Fibroblast of skin of back (primary cell): ENCODE data around the gene ATP6V1C2. TPM values are rescaled to one million over a fixed set of nuclear protein-coding genes. Genes with fewer than 3 reads are reported as not detected.

Source experiments
- DNase-seq: peaks from one replicate; pipeline ENCODE4 v3.0.0-alpha.2; 2013
- polyA plus RNA-seq, 2 experiments: library from polyadenylated mRNA; unstranded; fragments of 120-200 nt; gene quantifications; one replicate each; pipeline ENCODE4 v1.2.1, GENCODE V29; 2013; ENCODE audit not compliant: insufficient read length in 2 of 2

ATP6V1C2 gene, protein sequence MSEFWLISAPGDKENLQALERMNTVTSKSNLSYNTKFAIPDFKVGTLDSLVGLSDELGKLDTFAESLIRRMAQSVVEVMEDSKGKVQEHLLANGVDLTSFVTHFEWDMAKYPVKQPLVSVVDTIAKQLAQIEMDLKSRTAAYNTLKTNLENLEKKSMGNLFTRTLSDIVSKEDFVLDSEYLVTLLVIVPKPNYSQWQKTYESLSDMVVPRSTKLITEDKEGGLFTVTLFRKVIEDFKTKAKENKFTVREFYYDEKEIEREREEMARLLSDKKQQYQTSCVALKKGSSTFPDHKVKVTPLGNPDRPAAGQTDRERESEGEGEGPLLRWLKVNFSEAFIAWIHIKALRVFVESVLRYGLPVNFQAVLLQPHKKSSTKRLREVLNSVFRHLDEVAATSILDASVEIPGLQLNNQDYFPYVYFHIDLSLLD
- 0.98 TPM for polyA plus RNA-seq (2013, experiment 1 of 2; ENCODE audit: insufficient read length)
- polyA plus RNA-seq (2013, experiment 2 of 2; ENCODE audit: insufficient read length): 0.72 TPM

DNA sequence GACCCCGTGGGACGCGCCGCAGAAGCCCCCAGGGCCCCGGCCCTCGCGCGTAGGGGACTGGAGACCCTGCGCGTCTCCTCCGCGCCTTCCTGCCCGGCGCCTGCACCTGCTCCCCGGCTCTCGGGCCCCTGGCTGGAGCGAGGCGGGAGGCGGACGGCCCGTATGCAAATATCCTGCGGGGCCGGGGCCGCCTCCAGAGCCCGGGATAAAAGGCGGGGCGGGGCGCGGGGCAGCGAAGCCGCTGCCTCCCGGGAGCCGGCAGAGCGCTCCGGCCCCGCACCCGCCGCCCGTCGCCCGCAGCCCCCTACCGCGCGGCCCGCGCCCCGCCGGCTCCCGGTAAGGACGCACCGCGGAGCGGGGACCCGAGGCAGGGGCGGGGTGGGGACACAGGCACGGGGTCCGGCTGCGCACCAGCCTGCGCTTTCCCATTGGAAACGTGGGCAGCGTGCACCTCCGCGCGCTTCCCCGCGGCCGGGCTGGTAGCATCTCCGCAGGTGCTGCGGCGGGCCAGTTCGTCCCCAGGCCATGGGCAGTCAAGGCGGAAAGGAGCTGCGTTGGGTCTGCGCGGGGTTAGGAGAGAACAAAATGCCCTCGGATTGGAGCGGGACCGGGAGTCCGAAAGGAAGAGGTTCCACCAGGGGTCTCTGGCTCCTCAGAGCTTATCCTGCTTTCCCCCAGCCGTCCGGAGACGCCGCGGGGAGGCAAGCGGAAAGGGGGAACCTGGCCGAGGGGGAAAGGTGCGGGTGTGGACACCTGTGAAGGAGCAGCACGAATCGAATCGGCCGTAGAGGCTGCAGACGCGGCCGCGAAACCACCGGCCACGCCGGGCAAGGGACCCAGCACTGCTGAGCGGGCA is at the start of gene ATP6V1C2:
Gene ATP6V1C2 (plus strand): TSS at position 235 of the 856 bp plus-strand sequence. CDS start 1,220 bp downstream, outside the sequence.
- no peak for DNase-seq

DNA sequence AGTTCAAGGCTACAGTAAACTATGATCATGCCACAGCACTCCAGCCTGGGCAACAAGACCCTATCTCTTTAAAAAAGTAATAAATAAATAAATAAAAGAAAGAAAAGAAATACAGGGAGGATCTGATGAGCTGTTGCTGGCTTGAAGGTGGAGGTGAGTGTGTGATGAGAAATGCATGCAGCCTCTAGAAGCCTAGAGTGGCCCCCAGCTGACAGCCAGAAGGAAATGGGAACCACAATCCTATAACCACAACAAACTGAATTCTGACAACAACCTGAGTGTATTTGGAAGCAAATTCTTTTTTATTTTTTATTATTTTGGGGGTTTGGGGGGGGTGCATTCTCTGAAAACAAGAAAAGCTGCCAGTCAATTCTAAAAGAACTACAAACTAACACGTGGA is 46.3 kb upstream of the ATP6V1C2 start:
- DNase-seq: no peak

DNA sequence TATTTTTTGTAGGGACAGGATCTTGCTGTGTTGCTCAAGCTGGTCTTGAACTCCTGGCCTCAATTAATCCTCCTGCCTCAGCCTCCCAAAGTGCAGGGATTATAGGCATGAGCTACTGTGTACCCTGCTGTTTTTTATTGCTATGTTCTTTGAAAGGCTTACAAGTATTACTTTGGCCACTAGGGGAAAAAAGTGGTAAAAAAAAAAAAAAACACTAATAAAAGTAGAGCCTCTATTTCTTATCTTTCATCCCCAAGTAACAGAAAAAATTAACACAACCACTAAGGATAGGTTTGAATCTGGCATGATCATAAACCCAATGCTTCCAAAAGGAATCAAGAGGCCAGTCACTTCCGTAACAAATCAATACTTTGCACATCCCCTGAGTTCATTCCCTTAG is 43.2 kb upstream of the ATP6V1C2 start:
- DNase-seq: no peak

DNA sequence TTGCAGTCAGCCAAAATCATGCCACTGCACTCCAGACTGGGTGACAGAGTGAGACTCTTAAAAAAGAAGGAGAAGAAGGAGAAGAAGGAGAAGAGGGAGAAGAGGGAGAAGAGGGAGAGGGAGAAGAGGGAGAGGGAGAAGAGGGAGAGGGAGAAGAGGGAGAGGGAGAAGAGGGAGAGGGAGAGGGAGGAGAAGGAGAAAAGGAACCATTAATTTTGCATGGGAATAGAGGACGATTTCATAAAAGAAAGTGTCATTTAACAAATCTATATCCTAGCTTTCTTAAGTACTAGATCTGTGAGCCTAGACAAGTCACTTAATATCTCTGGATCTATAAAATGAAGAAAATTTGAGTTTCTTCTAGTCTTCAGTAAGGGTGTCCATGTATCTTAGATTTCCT is 41.2 kb upstream of the ATP6V1C2 start:
- no peak for DNase-seq

DNA sequence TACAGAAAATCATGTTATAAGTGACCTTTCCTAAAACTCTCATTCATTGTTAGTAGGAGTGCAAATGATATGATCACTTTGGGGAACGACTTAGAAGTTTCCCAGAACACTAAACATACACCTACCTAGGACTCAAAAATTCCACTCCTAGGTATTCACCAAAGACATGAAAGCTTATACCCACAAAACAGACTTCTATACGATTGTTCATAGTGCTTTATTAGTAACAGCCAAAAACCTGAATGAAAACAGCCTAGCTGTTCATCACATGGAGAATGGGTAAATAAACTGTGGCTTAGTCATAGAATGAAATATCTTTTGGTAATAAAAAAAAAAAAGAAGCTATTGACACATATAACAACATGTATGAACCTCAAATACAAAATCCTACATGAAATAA is 40.5 kb upstream of the ATP6V1C2 start:
- no peak for DNase-seq

DNA sequence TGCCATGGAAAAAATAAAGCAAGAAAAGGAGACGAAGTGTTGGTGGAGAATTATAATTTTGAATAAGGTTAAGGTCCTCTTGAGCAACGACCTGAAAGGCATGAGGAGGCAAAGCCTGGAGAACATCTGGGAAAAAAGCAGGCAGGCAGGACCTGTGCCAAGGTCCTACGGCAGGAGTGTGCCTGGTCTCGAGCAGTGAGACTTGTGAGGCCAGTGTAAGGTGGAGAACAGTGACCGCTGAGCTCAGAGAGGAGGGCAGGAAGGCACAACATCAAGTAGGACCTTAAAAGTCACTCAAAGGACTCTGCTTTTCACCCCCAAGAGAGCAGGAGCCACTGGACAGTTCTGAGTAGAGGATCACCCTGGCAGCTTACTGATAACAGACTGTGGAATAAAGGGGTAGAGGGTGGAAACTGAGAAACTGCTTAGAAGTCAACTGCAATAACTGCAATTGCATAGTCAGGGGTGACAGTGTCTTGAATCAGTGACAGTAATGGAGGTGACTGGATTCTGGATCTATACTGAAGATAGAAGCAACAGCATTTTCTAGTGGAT is 35.2 kb upstream of the ATP6V1C2 start:
- DNase-seq: no peak

DNA sequence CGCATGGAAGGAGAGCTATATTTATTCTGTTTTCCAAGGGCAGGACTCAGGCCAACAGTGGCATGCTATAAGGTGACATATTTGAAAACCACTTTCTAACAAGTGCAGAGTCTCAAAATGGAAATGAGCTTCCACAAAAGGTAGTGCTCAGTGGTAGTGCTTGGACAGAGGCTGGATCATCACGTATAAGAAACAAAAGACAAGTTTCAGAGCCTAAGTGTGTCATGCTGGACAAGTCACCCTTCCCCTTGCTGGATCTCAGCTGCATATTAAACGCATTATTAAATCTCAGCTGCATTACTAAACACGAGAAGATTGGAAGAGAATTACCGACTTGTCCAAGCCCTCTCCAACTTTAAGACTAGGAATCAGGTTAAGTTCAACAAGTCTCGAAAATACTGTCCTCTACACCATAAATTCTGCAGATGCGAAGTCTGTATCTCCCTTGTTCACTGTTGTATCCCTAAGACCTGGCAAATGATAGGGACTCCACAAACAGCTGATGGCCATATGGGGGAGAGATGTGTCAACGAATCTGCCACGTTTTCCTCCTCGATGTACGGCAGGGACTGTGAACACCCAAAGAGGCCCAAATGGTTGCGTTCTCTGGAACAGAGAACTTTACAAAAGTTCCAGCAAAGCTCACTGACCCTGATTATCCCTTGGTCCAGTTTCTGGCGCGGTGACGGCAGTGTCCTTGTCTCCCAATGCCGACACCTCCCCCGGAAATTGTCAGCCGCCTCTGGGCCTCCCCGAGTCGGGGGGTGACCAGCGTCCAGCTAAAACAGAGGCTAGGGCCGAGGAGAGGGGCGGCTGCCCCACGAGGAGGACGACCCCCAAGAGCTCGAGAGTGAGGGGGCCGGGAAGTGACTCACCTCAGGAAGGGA is 32.3 kb upstream of the ATP6V1C2 start:
- DNase-seq: peak; percentile 4

DNA sequence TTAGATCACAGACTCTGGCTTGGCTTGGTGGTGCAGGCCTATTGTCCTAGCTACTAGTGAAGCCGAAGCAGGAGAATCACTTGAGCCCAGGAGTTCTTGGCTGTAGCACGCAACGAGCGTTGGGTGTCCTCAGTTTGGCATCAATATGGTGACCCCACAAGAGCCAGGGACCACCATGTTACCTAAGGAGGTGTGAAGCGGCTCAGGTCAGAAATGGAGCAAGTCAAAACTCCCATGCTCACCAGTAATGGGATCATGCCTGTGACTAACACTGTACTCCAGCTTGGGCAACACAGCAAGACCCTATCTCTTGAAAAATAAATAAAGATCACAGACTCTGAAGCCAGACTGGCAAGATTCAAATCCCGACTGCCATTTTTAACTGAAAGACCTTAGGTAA is 29.9 kb upstream of the ATP6V1C2 start:
- DNase-seq: no peak

DNA sequence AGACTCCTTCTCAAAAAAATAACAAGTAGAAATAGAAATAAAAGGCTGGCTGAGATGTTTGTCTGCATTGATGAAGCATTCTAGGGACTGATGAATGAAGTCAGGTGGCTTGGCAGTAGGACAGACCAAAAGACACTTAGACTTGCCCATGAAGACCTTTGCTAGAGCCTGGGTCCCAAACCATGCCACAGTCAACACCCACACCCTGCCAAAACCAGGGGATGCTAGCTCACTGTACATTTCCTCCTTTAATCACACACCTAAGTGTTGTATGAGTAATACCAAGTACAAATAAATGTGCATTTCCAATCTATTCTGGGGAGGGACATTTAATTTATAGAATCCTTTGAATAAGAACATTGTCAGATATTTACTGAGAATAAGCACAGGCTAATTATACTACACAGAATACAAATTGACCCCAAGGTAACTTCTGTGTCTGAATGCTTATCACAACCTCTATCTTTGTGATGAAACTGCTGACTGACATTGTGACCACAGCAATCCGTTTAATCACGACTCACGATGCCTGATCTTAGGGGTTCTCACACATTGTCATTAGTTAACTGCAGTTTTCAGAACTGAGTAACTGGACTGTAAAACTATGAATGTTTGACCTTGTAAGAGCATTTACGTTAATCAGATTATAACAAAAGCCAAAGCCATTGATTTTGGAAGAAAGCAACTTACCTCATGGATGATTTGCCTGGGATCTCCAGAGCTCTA is 21.2 kb upstream of the ATP6V1C2 start:
- no peak for DNase-seq

DNA sequence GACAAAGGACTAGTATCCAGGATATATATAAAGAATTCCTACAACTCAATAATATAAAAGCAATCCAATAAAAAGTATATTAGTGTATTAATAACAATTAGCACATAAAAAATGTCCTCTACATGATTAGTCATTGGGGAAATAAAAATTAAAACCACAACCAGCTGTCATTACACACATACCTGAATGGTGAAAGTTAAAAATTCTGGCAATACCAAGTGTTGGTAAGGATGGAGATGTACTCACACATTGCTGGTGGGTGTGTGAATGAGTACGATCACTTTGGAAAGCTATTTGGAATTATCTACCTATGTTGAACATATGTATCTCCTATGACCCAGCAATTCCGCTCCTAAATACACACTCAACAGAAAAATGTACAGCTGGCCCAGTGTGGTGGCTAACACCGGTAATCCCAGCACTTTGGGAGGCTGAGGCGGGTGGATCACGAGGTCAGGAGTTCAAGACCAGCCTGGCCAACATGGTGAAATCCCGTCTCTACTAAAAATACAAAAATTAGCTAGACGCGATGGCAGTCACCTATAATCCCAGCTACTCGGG is 17.3 kb upstream of the ATP6V1C2 start:
- no peak for DNase-seq

DNA sequence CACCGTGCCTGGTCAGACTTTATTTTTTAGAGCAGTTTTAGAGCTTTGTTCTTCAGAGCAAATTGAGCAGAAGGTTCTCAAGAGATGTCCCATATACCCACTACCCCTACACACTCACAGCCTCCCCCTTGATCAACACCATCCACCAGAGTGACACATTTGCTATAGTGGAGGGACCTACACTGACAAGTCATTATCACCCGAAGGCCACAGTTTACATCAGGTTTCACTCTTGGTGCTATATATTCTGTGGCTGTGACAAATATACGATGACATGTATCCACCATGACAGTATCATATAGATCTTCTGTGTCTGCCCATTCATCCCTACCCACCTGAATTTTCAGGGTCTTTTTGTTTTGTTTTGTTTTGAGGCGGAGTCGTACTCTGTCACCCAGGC is 15.4 kb upstream of the ATP6V1C2 start:
- DNase-seq: no peak

- no peak for DNase-seq
These were observed 13.6 kb upstream of the ATP6V1C2 start for GRCh38 chr2:10707831-10708230.

GRCh38 chr2:10709290-10709939 is 12.0 kb upstream of the ATP6V1C2 start:
- no peak for DNase-seq

- DNase-seq: no peak
These were observed 9.1 kb upstream of the ATP6V1C2 start for GRCh38 chr2:10712185-10712809.

GRCh38 chr2:10716581-10716980 is 4.8 kb upstream of the ATP6V1C2 start:
- DNase-seq: no peak

GRCh38 chr2:10717628-10718027 is 3.8 kb upstream of the ATP6V1C2 start:
- peak; percentile 74 for DNase-seq

GRCh38 chr2:10720306-10720705 is 1.1 kb upstream of the ATP6V1C2 start:
- DNase-seq: no peak

- DNase-seq: no peak
These were observed 459 bp upstream of the ATP6V1C2 start for GRCh38 chr2:10720947-10721395.

DNA sequence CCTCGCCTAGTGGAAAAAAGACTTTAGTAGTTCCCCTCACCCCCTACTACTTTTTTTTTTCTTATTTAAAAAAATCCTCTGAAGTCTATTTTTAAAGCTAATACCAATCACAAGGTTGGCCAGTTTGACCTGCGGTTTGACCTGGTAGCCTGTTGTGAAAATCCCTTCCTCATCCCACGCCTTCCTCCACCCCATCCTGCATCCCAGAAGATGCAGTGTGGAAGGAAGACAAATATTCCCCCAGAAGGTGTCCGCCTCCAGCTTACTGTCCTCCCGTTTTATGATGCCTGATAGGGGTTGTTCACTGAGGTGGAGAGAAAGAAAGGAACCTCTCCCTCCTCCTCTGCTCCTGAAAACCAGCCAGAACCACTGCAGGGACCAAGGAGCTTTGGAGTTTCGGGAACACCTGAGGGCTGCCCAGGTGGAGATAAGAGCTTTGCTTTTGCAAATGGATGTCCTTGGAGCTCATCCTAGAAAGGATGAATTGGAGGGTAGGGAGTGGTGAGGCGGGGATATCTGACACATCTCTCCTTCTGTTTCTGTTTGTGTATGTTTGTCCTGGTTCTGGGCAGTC is 909 bp downstream of the ATP6V1C2 start:
- no peak for DNase-seq
